H1 (cell line): Measurements from ENCODE around the gene HSPA1L. TPM values are rescaled to one million over a fixed set of nuclear protein-coding genes. Genes with fewer than 3 reads are reported as not detected.
A peak's percentile ranks its signal among the peaks of the same experiment; 100 is the strongest.

Experiments used
- CTCF ChIA-PET: fragments of 300-600 bp; sonication (Branson Sonifier 250); formaldehyde crosslinking; loops from one replicate; lab custom pipeline; 2021; ENCODE audit not compliant: partially characterized antibody; lab: Charles Lee
- POLR2A ChIA-PET: fragments of 300-600 bp; sonication (Branson Sonifier 250); formaldehyde crosslinking; loops from one replicate; lab custom pipeline; 2021; ENCODE audit warnings: inconsistent platforms; ENCODE audit not compliant: partially characterized antibody; lab: Charles Lee
- DNase-seq, 2 experiments: peaks; one replicate each; pipeline versions ENCODE4 v3.0.0 to v3.0.0-alpha.2; 2010 to 2022; ENCODE audit warnings: low spot score in 2 of 2, low read depth in 1 of 2, mixed read lengths in 1 of 2
- FAIRE-seq: peaks from 2 replicates; lab custom pipeline; 2011; peaks lifted over from hg19 to GRCh38; lab: Jason Lieb, UNC
- H2AFZ ChIP-seq: 2 replicates; pipeline ENCODE4 v1.8.1; 2012; ENCODE audit warnings: low read length, inconsistent platforms
- H2AK5ac ChIP-seq: 2 replicates; pipeline ENCODE4 v1.6.1; 2013; ENCODE audit warnings: low read depth, low read length
- H2BK120ac ChIP-seq: replicated peaks from 2 replicates; pipeline ENCODE3; 2013; ENCODE audit warnings: low read depth, low read length, inconsistent platforms
- H2BK12ac ChIP-seq: 2 replicates; pipeline ENCODE4 v1.6.1; 2013; ENCODE audit warnings: low read depth, low read length
- H2BK15ac ChIP-seq: 2 replicates; pipeline ENCODE4 v1.6.1; 2013; ENCODE audit warnings: low read length
- H2BK20ac ChIP-seq: 2 replicates; pipeline ENCODE4 v1.6.1; 2013; ENCODE audit warnings: low read length
- H2BK5ac ChIP-seq: 2 replicates; pipeline ENCODE4 v1.6.1; 2013; ENCODE audit warnings: low read depth, low read length
- H3K14ac ChIP-seq: 2 replicates; pipeline ENCODE4 v1.6.1; 2013; ENCODE audit warnings: inconsistent platforms; ENCODE audit not compliant: insufficient read length
- H3K18ac ChIP-seq: 2 replicates; pipeline ENCODE4 v1.6.1; 2013; ENCODE audit warnings: low read length; ENCODE audit errors: extremely low read depth
- H3K23ac ChIP-seq: 2 replicates; pipeline ENCODE4 v1.6.1; 2013; ENCODE audit warnings: inconsistent platforms; ENCODE audit not compliant: insufficient read length
- H3K23me2 ChIP-seq: 2 replicates; pipeline ENCODE4 v1.6.1; 2013; ENCODE audit warnings: low read depth, low read length
- H3K27ac ChIP-seq: 2 replicates; pipeline ENCODE4 v1.6.1; 2011; ENCODE audit warnings: low read depth, low read length, inconsistent platforms
- H3K27me3 ChIP-seq, 4 experiments: replicated peaks in 1 of 4; 1 replicate in 1 of 4; 2 replicates in 3 of 4; pipeline versions ENCODE4 v1.6.1 to v1.8.1; 2011 to 2013; ENCODE audit warnings: low read length in 3 of 4, mild to moderate bottlenecking in 3 of 4, inconsistent platforms in 2 of 4, mixed read lengths in 2 of 4, moderate library complexity in 1 of 4; ENCODE audit not compliant: control insufficient read depth in 3 of 4, insufficient read depth in 3 of 4; ENCODE audit errors: extremely low read depth in 1 of 4
- H3K36me3 ChIP-seq, 4 experiments: 2 replicates each; pipeline versions ENCODE4 v1.6.1 to v1.8.1; 2011 to 2013; ENCODE audit warnings: mild to moderate bottlenecking in 4 of 4, low read length in 3 of 4, moderate library complexity in 2 of 4, control low read depth in 1 of 4, inconsistent platforms in 1 of 4; ENCODE audit not compliant: insufficient read depth in 4 of 4, control insufficient read depth in 2 of 4
- H3K4ac ChIP-seq: replicated peaks from 2 replicates; pipeline ENCODE3; 2013; ENCODE audit warnings: low read length, low read depth, mixed read lengths, inconsistent platforms; ENCODE audit not compliant: insufficient read length
- H3K4me1 ChIP-seq, 4 experiments: replicated peaks in 1 of 4; 1 replicate in 1 of 4; 2 replicates in 3 of 4; pipeline versions ENCODE4 v1.6.1 to v1.8.1; 2011 to 2013; ENCODE audit warnings: low read length in 3 of 4, inconsistent platforms in 2 of 4, mixed read lengths in 1 of 4; ENCODE audit not compliant: insufficient read depth in 4 of 4, control insufficient read depth in 3 of 4
- H3K4me2 ChIP-seq, 2 experiments: 2 replicates each; pipeline versions ENCODE4 v1.6.1 to v1.8.1; 2011 to 2013; ENCODE audit warnings: low read depth in 2 of 2, low read length in 2 of 2, control low read depth in 1 of 2, inconsistent platforms in 1 of 2, mild to moderate bottlenecking in 1 of 2; ENCODE audit not compliant: insufficient read depth in 1 of 2
- H3K4me3 ChIP-seq, 4 experiments: fragments of 200-600, 300-600 bp in 1 of 4; sonication (generic), shearing (Covaris generic), sonication (Bioruptor Twin) in 1 of 4; 2 replicates each; pipeline versions ENCODE4 v1.5.1 to v1.8.1; 2011 to 2016; ENCODE audit warnings: low read length in 4 of 4, low read depth in 3 of 4, control low read depth in 2 of 4, inconsistent platforms in 2 of 4, mild to moderate bottlenecking in 2 of 4, mixed read lengths in 1 of 4, moderate library complexity in 1 of 4; ENCODE audit not compliant: insufficient read depth in 2 of 4; ENCODE audit errors: extremely low read depth in 1 of 4
- H3K56ac ChIP-seq: replicated peaks from 2 replicates; pipeline ENCODE3; 2013; ENCODE audit warnings: low read depth, mild to moderate bottlenecking, mixed read lengths, low read length, inconsistent platforms; ENCODE audit not compliant: insufficient read length
- H3K79me1 ChIP-seq: 2 replicates; pipeline ENCODE4 v1.6.1; 2013; ENCODE audit warnings: low read depth, low read length, control low read depth
- H3K79me2 ChIP-seq, 2 experiments: 2 replicates each; pipeline versions ENCODE4 v1.6.1 to v1.8.1; 2012 to 2013; ENCODE audit warnings: low read length in 2 of 2, mild to moderate bottlenecking in 2 of 2, inconsistent platforms in 1 of 2; ENCODE audit not compliant: insufficient read depth in 2 of 2, control insufficient read depth in 1 of 2
- H3K9ac ChIP-seq, 4 experiments: replicated peaks in 1 of 4; 1 replicate in 1 of 4; 2 replicates in 3 of 4; pipeline versions ENCODE4 v1.6.1 to v1.8.1; 2011 to 2013; ENCODE audit warnings: low read depth in 3 of 4, low read length in 3 of 4, control low read depth in 2 of 4, mild to moderate bottlenecking in 2 of 4, moderate library complexity in 2 of 4, inconsistent platforms in 1 of 4; ENCODE audit errors: extremely low read depth in 1 of 4
- H3K9me3 ChIP-seq, 2 experiments: 2 replicates each; pipeline versions ENCODE4 v1.6.1 to v1.8.1; 2012 to 2013; ENCODE audit warnings: mild to moderate bottlenecking in 2 of 2, moderate library complexity in 2 of 2, control low read depth in 1 of 2, inconsistent platforms in 1 of 2, low read depth in 1 of 2, low read length in 1 of 2, mixed read lengths in 1 of 2; ENCODE audit not compliant: insufficient read depth in 2 of 2
- H4K20me1 ChIP-seq, 2 experiments: replicated peaks in 1 of 2; 2 replicates each; pipeline versions ENCODE3 to v1.8.1; 2011 to 2013; ENCODE audit warnings: inconsistent platforms in 2 of 2, low read length in 2 of 2, mild to moderate bottlenecking in 1 of 2; ENCODE audit not compliant: insufficient read depth in 2 of 2, control insufficient read depth in 1 of 2
- H4K5ac ChIP-seq: 2 replicates; pipeline ENCODE4 v1.6.1; 2013; ENCODE audit warnings: low read length, low read depth, mixed read lengths, inconsistent platforms; ENCODE audit not compliant: insufficient read length
- H4K8ac ChIP-seq: 2 replicates; pipeline ENCODE4 v1.8.0; 2013; ENCODE audit warnings: mild to moderate bottlenecking, moderate library complexity, low read length, inconsistent platforms; ENCODE audit not compliant: insufficient read depth; ENCODE audit errors: extremely low read depth
- H4K91ac ChIP-seq: replicated peaks from 2 replicates; pipeline ENCODE3; 2013; ENCODE audit warnings: low read length, mixed read lengths, inconsistent platforms; ENCODE audit not compliant: insufficient read length
- ATF3 ChIP-seq: IDR thresholded peaks from 2 replicates; pipeline ENCODE4 v1.6.1; 2011; ENCODE audit warnings: low read depth, mild to moderate bottlenecking, low read length; ENCODE audit not compliant: insufficient read depth
- CBX8 ChIP-seq: fragments of 300-800, 300-1000 bp; sonication (generic); IDR thresholded peaks from 2 replicates; pipeline ENCODE4 v1.7.1; 2016; ENCODE audit warnings: low read depth, low read length, borderline replicate concordance
- CHD1 ChIP-seq: IDR thresholded peaks from 2 replicates; pipeline ENCODE4 v1.6.1; 2012; ENCODE audit warnings: low read depth, low read length, improper control_type of control experiment
- EP300 ChIP-seq, 2 experiments: IDR thresholded peaks; 1 replicate in 1 of 2; 2 replicates in 1 of 2; pipeline ENCODE4 v1.6.1; 2011 to 2012; ENCODE audit warnings: low read depth in 2 of 2, low read length in 2 of 2, mild to moderate bottlenecking in 2 of 2, borderline replicate concordance in 1 of 2, inconsistent platforms in 1 of 2, moderate library complexity in 1 of 2
- JUND ChIP-seq: IDR thresholded peaks from 2 replicates; pipeline ENCODE4 v1.6.1; 2011; ENCODE audit warnings: mild to moderate bottlenecking, improper control_type of control experiment, low read length
- NRF1 ChIP-seq: IDR thresholded peaks from 2 replicates; pipeline ENCODE4 v1.6.1; 2011; ENCODE audit warnings: mild to moderate bottlenecking, low read depth, low read length, improper control_type of control experiment
- RBBP5 ChIP-seq: IDR thresholded peaks from 2 replicates; pipeline ENCODE4 v1.7.1; 2012; ENCODE audit warnings: low read depth, mild to moderate bottlenecking, inconsistent platforms, low read length, moderate library complexity, borderline replicate concordance
- RXRA ChIP-seq: IDR thresholded peaks from 2 replicates; pipeline ENCODE4 v1.6.1; 2011; ENCODE audit warnings: low read depth, mild to moderate bottlenecking, low read length, moderate library complexity; ENCODE audit not compliant: insufficient read depth
- WGBS, 2 experiments: shearing (Covaris generic) in 1 of 2; methylation state at CpG; one replicate each; pipeline versions ENCODE4 v1.1.6 to v1.1.7; 2013 to 2015; ENCODE audit warnings: low lambda C conversion rate in 2 of 2, mixed read lengths in 2 of 2, inconsistent platforms in 1 of 2, low coverage in 1 of 2, missing lambda C conversion rate in 1 of 2; ENCODE audit not compliant: insufficient replicate concordance in 2 of 2, insufficient coverage in 1 of 2, insufficient read length in 1 of 2; ENCODE audit errors: extremely low coverage in 1 of 2, missing lambda C conversion rate in 1 of 2; 5-methylcytosine and 5-hydroxymethylcytosine counted together
- polyA plus RNA-seq, 7 experiments: library from polyadenylated mRNA; depleted of rRNA in 3 of 7; stranded (reverse) in 5 of 7; unstranded in 2 of 7; fragments of >200 nt in 5 of 7; fragments of 200-250 nt in 2 of 7; gene quantifications; 1 replicate in 5 of 7; 2 replicates in 1 of 7; 4 replicates in 1 of 7; pipeline versions ENCODE4 v1.2.1 to v1.2.3, GENCODE V29; 2011 to 2013; ENCODE audit warnings: missing spikeins in 2 of 7, mixed read lengths in 2 of 7
- total RNA-seq: library from RNA; stranded (reverse); fragmentation: NEBNext Ultra II Directional; extraction: Animal tissue kit (Norgen Biotek cat#: 25700); gene quantifications from 2 replicates; pipeline ENCODE4 v1.2.1, GENCODE V29; 2021
- TF ChIP-seq, protein P1 (sequence below): IDR thresholded peaks from 2 replicates; pipeline ENCODE4 v1.6.1; 2012; ENCODE audit warnings: inconsistent platforms
- TF ChIP-seq, protein P2 (sequence below): IDR thresholded peaks from 2 replicates; pipeline ENCODE4 v1.6.1; 2012; ENCODE audit warnings: low read length, inconsistent platforms

HSPA1L gene
- total and polyA plus RNA-seq, 2 of the 8 experiments (the other 6 are each of a cell fraction or from before 2014, with no cell fraction given): 1.00 to 1.9 TPM

DNA sequence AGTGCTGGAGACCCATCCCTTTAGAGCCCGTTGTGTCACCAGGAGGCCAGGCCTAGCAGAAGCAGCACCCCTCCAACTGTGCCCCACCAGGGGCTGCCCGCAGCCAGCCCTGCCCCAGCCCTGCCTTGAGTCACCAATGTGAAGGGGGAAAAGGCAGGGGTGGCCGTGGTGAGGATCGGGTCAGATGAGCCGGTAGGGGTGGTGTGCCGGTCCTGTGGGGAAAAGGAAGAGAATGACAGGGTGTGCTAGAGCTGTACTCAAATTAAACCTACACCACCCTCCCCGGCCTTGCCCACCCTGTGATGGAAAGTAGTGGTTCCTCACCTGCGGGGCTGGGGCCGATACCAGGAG lies 49.5 kb downstream of the HSPA1L start:
- Histone ChIP-seq H3K79me2 (no peaks in the 10 kb centered on the region), H2BK5ac (0 out of 2 replicates have a peak overlapping the region, but pooled peaks have one; percentile 9), H2BK20ac (0 out of 2 replicates have a peak overlapping the region, but pooled peaks have one; percentile 61), H2BK12ac (no peak overlapping the region), H3K4me1 (peaks cover 0 to 11% (median under 1%) of the 10 kb centered on the region in 4 experiments; a peak in 4 of 7 replicates), H3K27ac (no peak overlapping the region), H4K91ac (no peak overlapping the region), H3K56ac (no peak overlapping the region), H4K8ac (no peak overlapping the region), H2BK15ac (no peak overlapping the region), H3K9me3 (no peaks in the 10 kb centered on the region), H4K20me1 (no peaks in the 10 kb centered on the region), H3K27me3 (no peaks in the 10 kb centered on the region), H2AFZ (no peak overlapping the region), H3K23me2 (peaks cover 3% of the 10 kb centered on the region; the same call in 1 of the 2 replicates), H2BK120ac (no peak overlapping the region), H4K5ac (no peak overlapping the region), H3K36me3 (peaks cover 0 to 13% (median 0%) of the 10 kb centered on the region in 4 experiments; a peak in 3 of 8 replicates), H3K79me1 (no peaks in the 10 kb centered on the region), H3K23ac (no peak overlapping the region), H3K14ac (no peak overlapping the region), H3K18ac (no peak overlapping the region), H3K9ac (no peak overlapping the region), H3K4me2 (peak overlapping the region; percentile 31 to 77; a peak in 3 of 4 replicates), H3K4me3 (no peak overlapping the region; a peak in 1 of 8 replicates), H3K4ac (no peak overlapping the region), H2AK5ac (no peak overlapping the region)
- POLR2A ChIA-PET: interaction anchor here (1.0 to 2.0 kb wide), 19 partner anchors 11 to 132 kb away, joined by 3 to 14 read pairs (median 4); partner anchors contain the start of genes CLIC1, DDAH2, EHMT2 and GPANK1
- CTCF ChIA-PET: interaction anchor here (0.6 to 2.2 kb wide), 18 partner anchors 9 to 114 kb away, joined by 3 to 23 read pairs (median 4); partner anchors contain the start of genes CLIC1, DDAH2, LSM2 and LY6G5C
- DNase-seq (no peak), FAIRE-seq (no peak)
- WGBS, 2 experiments: 93% methylated on average over 4 of the region's 9 CpGs; no CpG with 5 or more reads in 1 of the 2 experiments
- TF ChIP-seq CHD1: no peak
- TF ChIP-seq NRF1: no peak
- no peak for TF ChIP-seq EP300 (IDR thresholded peaks at IDR 0.05; ENCODE audit: borderline replicate concordance in 1 of 2, low read depth in 2 of 2, low read length in 2 of 2)
- no peak for TF ChIP-seq RBBP5
- TF ChIP-seq, protein P1, sequence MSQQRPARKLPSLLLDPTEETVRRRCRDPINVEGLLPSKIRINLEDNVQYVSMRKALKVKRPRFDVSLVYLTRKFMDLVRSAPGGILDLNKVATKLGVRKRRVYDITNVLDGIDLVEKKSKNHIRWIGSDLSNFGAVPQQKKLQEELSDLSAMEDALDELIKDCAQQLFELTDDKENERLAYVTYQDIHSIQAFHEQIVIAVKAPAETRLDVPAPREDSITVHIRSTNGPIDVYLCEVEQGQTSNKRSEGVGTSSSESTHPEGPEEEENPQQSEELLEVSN: no peak
- TF ChIP-seq, protein P2, sequence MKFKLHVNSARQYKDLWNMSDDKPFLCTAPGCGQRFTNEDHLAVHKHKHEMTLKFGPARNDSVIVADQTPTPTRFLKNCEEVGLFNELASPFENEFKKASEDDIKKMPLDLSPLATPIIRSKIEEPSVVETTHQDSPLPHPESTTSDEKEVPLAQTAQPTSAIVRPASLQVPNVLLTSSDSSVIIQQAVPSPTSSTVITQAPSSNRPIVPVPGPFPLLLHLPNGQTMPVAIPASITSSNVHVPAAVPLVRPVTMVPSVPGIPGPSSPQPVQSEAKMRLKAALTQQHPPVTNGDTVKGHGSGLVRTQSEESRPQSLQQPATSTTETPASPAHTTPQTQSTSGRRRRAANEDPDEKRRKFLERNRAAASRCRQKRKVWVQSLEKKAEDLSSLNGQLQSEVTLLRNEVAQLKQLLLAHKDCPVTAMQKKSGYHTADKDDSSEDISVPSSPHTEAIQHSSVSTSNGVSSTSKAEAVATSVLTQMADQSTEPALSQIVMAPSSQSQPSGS: no peak
- TF ChIP-seq ATF3: no peak
- TF ChIP-seq CBX8: no peak
- TF ChIP-seq RXRA: no peak
- TF ChIP-seq JUND: no peak
